Lower leg skin (tissue), 4 donors: ENCODE measurements around the gene TNNI3. TPM values are rescaled to one million over a fixed set of nuclear protein-coding genes. Genes with fewer than 3 reads are reported as not detected.
"Not testable (repeated sequence)": the region's sequence is repeated elsewhere in the genome, so short reads cannot be mapped to it uniquely, and the experiment has no call there.

Source experiments
- DNase-seq, 2 donors: peaks; one replicate each; pipeline ENCODE4 v3.0.0-alpha.2; 2019; ENCODE audit warnings: low spot score in 2 of 2
- H3K4me3 ChIP-seq: fragments of 200-600 bp; sonication (generic); 2 replicates; pipeline ENCODE4 v1.5.1; 2017; ENCODE audit warnings: mild to moderate bottlenecking, low read depth; ENCODE audit not compliant: poor library complexity, severe bottlenecking
- CTCF ChIP-seq, 3 donors: fragments of 450-650 bp; IDR thresholded peaks; one replicate each; pipeline ENCODE4 v1.5.1; 2016; ENCODE audit warnings: antibody characterized with exemption in 3 of 3, mild to moderate bottlenecking in 3 of 3, moderate library complexity in 2 of 3
- POLR2A ChIP-seq, 2 donors: fragments of 450-650 bp; IDR thresholded peaks; one replicate each; pipeline ENCODE4 v1.6.1; 2016 to 2017; ENCODE audit warnings: antibody characterized with exemption in 2 of 2, mild to moderate bottlenecking in 1 of 2, moderate library complexity in 1 of 2
- WGBS, 2 donors: methylation state at CpG; one replicate each; pipeline ENCODE4 v1.1.5; 2018; 5-methylcytosine and 5-hydroxymethylcytosine counted together
- intact Hi-C: fragments of 100-400 bp; cut with DNase I; formaldehyde crosslinking; loops from one replicate; pipeline ENCODE4 v1.15.0; 2023; ENCODE audit warnings: low total_unique reads
- total RNA-seq, 4 donors: library from RNA; depleted of rRNA; stranded (reverse); fragments of >200 nt; gene quantifications; one replicate each; pipeline ENCODE4 v1.1.0, GENCODE V29; 2016

Gene TNNI3
- total RNA-seq, 4 donors from 2014 or later = 1.4 to 2.8 TPM; not detected in 2

GRCh38 chr19:55158848-55159749 lies 1.6 kb upstream of the TNNI3 start:
- H3K4me3 ChIP-seq = no peak overlapping the region
- WGBS, 2 donors = 42 to 47% methylated on average over 15 of the region's 18 CpGs
- intact Hi-C loops = no loop called here
- TF ChIP-seq POLR2A (IDR thresholded peaks at IDR 0.05) = no peak
- no peak for TF ChIP-seq CTCF (IDR thresholded peaks at IDR 0.05)
- no peak for DNase-seq

DNA sequence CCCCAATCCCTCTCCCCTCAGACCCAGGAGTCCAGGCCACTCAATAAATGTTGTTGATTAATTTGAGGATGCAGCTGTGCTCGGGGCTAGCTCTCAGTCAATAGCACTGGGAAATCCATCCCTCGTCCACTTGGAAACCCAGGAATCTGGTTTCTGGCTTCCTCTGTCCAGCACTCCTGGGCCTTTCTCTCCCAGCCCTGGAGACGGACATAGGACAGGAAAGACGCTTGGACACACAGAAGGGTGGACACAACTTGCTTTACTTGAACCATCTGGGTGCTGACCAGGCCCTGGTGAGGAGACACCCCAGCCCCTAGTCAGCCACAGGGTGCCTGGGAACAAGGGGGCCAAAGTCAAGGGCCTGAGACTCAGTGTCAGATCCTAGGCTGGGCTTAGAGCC lies 891 bp upstream of the TNNI3 start:
- no peak for DNase-seq
- TF ChIP-seq POLR2A (IDR thresholded peaks at IDR 0.05) = no peak
- no peak for TF ChIP-seq CTCF (IDR thresholded peaks at IDR 0.05)
- 67 to 81% methylated on average over 4 of the region's 4 CpGs for WGBS, 2 donors
- no peak overlapping the region for H3K4me3 ChIP-seq
- intact Hi-C loops = no loop called here

DNA sequence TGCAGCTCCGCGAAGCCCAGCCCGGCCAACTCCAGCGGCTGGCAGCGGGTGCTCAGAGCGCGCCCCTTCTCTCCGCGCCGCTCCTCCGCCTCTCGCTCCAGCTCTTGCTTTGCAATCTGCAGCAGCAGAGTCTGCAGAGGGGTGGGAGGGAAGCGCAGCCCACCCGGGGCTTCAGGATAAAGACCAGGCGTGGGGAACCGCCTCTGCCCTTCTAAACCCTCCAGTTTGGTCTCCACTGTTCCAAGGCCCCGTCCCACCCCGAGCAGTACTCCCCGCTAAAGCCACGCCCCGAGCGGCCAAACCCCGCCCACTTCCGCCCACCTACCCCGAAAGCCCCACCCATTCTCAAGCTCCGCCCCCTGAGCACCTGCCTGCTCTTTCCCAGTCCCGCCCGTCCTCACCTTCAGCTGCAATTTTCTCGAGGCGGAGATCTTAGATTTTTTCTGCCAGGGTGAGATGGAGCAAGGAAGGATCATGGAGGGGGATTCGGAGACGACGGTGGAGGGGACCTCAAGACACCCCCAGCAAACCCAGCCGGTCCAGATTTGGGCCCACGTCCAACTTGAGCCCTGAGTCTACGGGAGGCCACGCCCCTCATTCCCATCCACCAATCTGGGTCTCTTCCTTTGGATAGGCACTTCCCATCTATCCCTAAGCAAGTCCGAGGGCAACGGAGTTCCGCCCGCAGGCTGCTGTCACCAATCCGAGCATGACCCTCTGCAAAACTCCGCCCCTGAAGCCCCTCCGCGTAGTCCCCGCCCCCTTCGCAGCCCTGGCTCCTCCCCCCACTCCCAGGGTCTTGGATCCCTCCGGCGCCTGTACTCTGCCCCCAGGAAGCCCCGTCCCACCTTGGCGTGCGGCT lies 1.1 kb downstream of the TNNI3 start:
- WGBS, 2 donors = 2 to 3% methylated on average over 45 to 52 of the region's 52 CpGs
- peak in 1 of 2 donors; percentile 88 for DNase-seq
- no peak for TF ChIP-seq CTCF (IDR thresholded peaks at IDR 0.05)
- TF ChIP-seq POLR2A (IDR thresholded peaks at IDR 0.05) = no peak
- intact Hi-C loops = no loop called here
- no peak overlapping the region for H3K4me3 ChIP-seq

DNA sequence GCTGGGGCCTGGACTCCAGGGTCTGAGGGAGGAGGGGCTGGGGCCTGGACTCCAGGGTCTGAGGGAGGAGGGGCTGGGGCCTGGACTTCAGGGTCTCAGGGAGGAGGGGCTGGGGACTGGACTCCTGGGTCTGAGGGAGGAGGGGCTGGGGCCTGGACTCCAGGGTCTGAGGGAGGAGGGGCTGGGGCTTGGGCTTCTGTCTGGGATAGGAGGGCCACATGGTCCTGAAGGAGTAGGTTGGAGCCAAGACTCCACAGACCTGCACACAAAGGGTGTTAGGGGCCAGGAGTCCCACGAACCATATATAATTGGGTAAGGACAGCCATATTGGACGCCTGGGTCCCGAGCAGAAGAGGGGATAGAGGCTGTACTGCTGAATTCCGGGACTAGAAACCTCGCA lies 1.7 kb downstream of the TNNI3 start:
- intact Hi-C loops, DNase-seq, H3K4me3 ChIP-seq: not testable (repeated sequence)
- 3 to 5% methylated on average over 5 of the region's 5 CpGs for WGBS, 2 donors

DNA sequence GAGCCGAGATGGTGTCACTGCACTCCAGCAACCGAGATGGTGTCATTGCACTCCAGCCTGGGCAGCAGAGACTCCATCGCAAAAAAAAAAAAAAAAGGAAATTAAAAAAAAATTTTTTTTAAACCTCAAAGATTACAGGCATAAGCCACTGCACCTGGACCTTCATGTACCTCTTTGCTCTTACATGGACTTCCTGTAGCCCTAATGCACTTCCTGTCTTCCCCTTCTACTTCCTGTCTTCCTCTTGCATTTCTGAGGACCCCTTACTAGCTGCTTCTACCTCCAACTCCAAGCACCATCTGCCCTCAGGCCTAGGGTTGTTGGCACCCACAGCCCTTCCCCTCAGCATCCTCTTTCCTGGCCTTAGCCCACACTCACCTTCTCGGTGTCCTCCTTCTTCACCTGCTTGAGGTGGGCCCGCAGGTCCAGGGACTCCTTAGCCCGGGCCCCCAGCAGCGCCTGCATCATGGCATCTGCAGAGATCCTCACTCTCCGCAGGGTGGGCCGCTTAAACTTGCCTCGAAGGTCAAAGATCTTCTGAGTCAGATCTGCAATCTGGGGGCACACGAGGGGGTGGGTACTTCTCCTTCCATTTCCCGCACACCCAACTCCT lies 3.8 kb downstream of the TNNI3 start:
- no peak overlapping the region for H3K4me3 ChIP-seq
- WGBS, 2 donors = 85 to 88% methylated on average over 12 of the region's 12 CpGs
- TF ChIP-seq CTCF (IDR thresholded peaks at IDR 0.05) (no peak), POLR2A (IDR thresholded peaks at IDR 0.05) (no peak)
- intact Hi-C loops = no loop called here
- no peak for DNase-seq

DNA sequence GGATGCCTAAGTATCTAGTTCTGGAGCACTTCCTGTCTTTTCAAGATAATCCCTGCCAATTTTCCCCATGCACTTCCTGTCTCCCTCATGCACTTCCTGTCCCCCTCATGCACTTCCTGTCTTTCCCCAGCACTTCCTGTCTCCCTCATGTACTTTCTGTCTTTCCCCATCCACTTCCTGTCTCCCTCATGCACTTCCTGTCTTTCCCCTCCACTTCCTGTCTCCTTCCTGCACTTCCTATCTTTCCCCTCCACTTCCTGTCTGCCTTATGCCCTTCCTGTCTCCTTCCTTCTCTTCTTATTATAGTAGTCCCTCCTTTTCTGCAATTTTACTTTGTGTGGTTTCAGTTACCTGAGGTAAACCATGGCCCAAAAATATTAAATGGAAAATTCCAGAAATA lies 5.5 kb downstream of the TNNI3 start:
- intact Hi-C loops = no loop called here
- TF ChIP-seq CTCF (IDR thresholded peaks at IDR 0.05) (no peak), POLR2A (IDR thresholded peaks at IDR 0.05) (no peak)
- no peak for DNase-seq
- H3K4me3 ChIP-seq = no peak overlapping the region
